Occipital lobe (tissue), 2 donors: ENCODE results near the gene VWC2L. TPM values are rescaled to one million over a fixed set of nuclear protein-coding genes. Genes with fewer than 3 reads are reported as not detected.

Experiments
- DNase-seq: peaks from one replicate; lab custom pipeline; 2025; lab: John Stamatoyannopoulos, UW
- total RNA-seq: library from RNA; depleted of rRNA; stranded (reverse); fragments of >200 nt; gene quantifications from one replicate; pipeline ENCODE4 v1.2.3, GENCODE V29; 2014

VWC2L gene
- 20.9 TPM for total RNA-seq

DNA sequence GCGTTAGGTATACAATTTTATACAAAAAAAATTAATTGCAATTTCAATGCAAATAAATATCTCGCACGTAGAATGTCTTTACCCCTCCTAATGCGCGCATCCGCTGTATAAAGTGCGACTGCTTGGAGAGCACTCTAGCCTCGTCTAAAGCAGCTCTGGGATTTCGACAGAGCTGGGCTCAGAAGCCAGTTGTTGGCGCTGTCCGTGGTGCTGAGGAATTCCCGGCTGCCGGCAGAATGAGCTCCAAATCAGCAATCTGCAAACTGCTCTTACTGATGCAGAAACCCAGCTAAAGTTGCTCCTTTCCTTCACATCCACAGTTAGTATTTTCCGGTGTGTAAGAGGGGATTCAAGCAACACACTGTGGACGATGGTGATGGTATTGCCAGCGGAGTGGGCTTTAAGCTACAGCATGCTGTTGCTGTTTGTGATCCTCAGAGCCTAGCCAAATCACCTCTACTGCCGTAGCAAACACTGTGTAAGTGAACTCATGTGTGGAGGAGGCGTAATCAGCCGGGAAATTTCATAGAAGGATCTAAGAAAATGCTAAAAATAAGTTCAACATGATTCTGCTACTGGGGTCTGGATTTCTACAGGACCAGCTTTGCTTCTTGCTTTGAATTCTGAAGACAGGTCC, at the start of gene VWC2L:
VWC2L (plus strand) TSS at position 137 of the 637 bp plus-strand sequence. CDS start 3,140 bp downstream, outside the sequence.
- peak; percentile 77 for DNase-seq

DNA sequence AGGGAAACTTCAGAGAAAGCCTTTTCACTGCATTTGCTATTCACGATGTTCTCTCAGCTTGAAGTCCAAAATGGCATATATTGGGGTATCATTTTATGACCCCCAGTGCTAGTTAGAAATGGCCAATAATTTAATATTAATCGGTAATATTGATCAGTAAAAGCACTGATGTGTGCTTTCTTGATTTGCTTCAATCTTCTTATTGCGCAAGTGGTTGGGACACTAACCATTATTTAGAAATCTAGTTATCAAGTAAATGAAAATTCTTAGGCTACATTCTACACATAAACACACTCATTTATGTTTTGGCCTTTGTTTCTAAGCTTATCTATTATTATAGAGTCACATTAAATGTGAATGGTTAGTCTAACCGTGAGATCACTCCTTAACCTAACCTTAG, 49.7 kb upstream of the VWC2L start:
- DNase-seq: no peak

DNA sequence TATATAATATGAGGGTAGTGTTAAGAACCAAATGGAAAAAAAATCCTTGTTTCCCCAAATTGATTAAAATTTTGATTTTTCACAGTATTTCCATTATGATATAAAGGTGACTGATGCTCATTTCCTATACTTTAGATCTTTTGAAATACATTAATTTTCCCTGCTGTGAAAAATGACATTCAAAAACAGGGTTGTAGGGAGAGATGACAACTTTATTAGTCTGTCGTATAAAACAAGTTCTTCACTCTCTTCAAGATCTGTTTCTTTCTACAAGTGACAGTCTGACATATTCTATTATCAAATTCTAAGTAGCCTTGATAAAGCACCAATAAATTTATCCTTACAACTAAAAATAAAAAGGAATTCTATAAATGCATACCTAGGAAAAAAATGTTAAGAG, 45.3 kb upstream of the VWC2L start:
- DNase-seq: no peak

DNA sequence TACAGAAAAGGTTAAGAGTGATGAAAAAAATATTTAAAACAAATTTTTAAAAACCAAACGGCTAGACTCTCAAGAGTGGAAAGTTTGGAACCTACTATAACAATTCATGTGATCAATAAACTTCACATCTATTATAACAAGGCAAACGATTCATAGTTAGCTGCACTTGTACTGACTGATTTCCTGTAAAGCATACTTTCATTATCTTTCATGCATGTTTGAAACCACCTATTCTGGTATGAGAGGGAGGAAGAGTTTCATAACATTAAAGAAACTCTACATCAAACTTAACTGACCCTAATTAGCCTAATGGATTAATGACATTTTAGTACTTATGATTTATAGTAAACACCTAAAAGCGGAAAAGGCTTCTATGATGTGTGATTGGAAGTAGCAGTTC, 43.7 kb upstream of the VWC2L start:
- DNase-seq: no peak

DNA sequence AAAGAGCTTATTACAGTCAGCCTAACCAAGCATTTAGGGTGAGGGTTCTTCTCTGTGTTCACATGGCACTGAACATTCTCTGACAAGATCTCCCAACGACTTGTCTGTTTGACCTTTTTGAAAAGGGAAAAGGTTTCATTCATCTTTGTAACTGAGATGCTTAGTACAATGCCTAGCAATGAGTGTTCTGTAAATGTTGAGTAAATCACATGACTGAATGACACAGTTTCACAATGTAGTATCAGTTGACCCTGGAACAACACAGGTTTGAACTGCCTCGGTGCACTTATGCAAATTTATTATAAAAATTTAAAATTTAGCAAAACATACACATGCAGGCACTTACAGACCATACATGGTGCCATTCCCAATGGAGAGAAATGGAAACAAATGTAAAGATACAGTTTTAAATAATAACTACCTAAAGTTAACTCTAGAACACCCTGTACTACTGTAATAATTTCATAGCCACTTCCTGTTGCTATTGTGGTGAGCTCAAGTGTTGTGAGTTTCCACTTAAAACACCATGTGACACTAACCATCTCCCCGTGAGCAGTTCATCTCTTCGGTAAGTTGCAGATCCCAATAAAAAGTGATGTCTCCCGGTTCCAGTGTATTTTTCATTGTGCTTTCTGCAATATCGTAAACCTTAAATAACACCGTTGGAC, 34.1 kb upstream of the VWC2L start:
- DNase-seq: no peak

DNA sequence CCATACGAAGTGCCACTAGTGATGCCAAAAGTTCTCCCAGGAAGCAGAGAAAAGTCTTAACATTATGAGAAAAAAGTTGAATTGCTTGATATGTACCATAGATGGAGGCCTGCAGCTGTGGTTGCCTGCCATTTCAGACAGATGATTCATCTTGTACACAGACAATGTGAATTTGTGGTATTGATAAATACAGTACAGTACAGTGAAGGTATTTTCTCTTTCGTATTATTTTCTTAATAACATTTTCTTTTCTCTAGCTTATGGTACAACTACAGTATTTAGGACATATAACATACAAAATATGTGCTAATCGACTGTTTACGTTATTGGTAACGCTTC, 33.6 kb upstream of the VWC2L start:
- no peak for DNase-seq

DNA sequence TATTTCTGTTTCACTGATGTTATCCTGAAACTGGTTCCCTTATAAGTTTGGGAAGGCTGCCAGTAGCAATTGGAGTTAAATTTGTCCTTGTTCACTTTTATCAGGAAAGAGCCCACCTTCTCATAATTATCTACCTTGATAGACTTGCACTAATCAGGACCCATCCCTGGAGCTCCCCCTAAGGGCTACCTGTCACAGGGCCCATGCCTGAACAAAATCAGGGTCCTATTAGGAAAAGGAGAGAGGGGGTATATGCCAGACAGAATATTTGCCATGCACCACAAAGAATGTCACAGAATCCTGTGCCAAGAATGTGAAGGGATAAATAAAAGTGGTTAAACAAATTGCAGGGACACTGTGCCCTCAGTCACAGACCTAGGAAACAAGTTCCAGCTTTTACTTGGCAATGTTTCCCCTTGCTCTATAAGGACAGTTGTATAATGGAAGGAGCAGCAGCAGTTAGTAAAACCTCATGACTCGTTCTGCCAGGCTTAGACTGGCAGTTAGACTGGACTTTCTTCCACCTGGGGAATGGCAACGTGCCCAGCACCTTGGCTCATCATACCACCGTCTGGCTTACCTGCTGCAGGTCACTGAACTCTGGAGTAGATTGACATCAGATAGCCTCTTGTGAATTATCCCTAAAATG, 32.3 kb upstream of the VWC2L start:
- DNase-seq: no peak

DNA sequence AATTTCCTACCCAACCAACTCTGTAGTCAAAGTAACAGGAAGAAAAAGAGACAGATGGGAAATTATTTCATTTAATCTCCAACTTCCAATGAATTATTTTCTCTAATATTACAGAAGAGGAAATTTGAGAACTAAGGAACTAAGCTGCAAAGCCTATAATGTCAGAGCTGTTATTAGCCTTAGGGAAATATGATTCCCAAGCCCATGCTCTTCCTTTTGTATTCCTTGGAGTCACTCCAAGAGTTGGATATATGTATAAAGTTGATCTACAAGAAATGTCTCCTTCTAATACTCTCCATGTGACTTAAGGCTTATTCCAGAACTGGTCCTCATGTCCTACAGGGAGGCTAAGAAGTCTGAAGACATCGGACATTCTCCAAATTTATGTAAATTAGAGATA, 31.6 kb upstream of the VWC2L start:
- DNase-seq: no peak

DNA sequence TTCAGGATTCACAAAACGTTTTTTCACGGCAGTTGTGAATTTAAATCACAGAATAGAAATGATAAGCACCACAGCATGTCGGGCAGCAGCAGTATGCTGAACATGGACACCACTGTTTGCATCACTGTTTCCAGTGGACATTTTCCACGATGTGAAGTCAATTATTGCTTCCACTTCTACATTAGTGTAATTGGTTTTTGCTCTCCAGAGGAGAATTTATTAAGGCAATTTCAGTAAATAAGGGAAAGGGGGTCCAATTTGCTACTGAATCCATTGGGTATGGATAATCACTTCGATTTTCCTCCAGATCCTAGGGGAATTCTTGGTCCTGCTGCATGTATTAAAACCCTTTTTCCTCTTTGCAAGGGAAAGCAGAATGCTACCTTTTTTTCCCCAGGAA, 30.2 kb upstream of the VWC2L start:
- no peak for DNase-seq

DNA sequence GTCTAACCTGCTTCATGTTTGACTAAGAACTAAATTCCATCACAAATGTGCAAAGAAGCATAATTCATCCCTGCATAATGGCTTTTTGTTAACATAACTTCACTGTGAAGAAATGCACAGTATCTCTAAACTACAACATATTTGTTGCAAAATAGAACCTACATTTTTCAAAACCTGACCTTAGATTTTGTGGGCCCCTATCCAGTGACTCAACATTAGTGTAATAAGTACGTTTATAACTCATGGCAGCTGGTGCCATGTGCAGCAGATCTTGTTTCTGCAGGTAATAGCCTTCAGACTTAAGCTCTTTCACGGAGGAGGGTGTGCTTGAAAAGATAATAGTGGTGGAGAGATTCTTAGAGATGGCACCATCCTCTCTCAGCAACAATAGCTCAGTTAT, 28.6 kb upstream of the VWC2L start:
- no peak for DNase-seq

DNA sequence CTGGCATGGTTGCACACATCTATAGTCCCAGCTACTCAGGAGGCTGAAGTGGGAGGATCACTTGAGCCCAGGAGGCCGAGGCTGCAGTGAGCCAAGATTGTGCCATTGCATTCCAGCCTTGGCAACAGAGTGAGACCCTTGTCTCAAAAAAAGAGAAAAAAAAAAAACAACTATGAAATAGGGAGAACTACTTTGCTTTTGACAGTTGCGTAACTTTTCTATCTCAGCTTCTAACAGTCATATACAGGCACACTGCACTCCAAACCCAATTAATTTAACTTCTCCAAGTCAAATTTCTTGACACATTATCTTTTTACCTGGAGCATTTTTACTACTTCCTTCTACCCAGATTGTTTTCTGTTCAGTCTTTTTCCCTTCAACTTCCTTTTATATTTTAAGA, 24.1 kb upstream of the VWC2L start:
- no peak for DNase-seq

DNA sequence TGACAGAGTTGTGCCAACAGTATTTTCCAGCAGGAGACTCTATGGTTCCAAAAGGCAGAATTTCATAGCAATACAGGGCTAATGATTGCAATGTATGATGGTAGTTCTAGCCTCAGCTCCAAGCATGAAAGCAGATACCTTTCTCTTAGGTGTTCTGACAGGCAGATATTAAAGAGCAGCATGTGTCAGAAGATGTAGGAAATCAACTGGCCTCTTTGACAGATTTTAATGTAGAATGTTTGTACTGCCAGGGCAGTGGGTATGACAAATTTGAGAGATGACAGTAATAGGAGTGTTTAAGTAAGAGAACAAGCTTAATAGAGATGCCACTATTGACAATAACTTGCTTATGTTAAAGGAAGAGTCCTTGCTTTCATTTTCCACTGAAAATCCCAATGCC, 21.5 kb upstream of the VWC2L start:
- DNase-seq: no peak

DNA sequence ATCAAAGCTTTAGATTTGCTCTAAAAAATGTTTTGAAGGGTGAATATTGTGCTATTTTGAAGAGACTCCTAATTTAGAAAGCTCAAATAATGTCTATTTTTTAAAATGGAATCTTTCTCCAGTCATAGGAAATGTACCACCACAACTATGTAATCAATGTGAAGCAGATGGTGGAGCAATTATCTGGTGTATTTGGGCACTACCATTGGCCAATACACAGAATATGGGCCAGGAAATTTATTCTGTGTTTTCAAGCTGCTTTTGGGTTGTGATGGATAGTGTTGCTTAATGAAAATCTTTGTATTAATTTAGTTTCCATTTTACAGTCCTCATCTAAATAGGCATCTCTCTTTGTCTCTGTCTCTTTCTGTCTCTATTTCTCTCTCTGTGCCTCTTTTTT, 17.1 kb upstream of the VWC2L start:
- no peak for DNase-seq

DNA sequence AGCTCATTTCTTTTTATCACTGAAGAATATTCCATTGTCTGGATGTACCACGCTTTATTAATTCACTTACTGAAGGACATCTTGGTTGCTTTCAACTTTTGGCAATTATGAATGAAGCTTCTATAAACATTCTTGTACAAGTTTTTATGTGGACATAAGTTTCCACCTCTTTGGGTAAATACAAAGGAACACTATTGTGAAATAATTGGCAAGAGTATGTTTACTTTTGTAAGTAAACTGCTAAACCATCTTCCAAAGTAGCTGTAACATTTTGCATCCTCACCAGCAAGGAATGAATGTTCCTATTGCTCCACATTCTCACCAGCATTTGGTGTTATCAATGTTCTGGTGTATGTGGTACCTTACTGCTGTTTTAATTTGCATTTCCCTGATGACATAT, 15.8 kb upstream of the VWC2L start:
- DNase-seq: no peak

DNA sequence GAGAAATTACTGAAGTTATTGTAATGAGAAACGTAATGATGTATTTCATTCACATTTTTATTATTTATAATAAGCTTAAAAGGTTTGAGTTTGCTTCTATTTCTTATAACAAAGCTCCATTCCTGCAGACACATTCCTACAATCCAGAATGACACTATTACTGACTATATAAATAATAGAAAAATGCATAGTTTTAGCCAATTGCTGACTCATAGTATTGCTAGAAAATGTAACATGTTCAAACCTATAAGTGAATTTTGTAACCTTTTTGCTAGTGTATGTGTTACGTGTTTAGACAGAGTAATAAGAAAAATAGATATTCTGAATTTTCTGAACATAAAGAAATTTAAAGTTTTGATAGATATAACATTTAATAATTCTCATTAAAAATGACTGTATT, 9.3 kb upstream of the VWC2L start:
- DNase-seq: no peak

DNA sequence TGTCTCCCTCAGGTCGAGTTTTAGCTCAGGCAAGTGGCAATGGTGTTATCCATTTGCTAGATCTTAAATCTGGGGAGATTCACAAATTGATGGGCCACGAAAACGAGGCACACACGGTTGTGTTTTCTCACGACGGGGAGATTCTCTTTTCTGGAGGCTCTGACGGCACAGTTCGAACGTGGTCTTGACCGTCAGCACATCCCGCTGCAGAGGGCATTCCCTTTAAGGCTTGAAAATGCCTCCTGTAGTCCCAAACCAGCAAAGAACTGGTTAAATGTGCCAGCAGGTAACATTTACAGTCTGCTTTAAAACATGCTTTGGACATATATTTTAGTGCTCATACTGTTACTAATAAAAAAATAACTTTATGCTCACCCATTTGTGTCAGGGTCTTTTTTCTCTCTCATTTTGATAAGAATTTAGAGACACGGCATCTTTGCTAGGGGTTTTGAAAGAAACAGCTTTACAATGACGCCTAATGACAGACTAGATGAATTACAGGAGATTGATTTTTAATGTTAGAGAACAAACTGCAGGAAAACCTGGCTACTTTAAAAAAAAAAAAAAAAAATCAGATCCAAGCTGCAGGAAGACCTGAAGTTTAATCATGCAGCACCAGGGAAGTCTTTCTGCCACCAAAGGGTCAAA, 602 bp upstream of the VWC2L start:
- peak; percentile 2 for DNase-seq

DNA sequence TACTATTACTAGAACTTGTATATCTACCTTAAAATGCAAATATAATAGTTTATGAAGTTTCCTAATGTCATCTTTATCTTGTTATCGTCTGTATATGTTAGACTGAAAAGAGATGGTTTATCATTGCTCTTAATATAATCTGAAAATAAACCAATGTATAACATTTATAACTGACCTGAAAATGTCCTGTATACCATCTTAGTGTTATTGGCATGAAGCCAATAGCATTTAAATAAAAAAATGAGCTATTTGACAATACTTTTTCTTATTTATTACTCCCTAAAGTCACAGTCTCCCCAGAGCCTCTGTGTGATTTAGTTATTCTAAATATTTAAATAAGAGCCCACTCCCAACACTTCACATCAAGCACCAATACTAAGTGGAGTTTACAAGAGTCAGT, 1.8 kb downstream of the VWC2L start:
- no peak for DNase-seq

DNA sequence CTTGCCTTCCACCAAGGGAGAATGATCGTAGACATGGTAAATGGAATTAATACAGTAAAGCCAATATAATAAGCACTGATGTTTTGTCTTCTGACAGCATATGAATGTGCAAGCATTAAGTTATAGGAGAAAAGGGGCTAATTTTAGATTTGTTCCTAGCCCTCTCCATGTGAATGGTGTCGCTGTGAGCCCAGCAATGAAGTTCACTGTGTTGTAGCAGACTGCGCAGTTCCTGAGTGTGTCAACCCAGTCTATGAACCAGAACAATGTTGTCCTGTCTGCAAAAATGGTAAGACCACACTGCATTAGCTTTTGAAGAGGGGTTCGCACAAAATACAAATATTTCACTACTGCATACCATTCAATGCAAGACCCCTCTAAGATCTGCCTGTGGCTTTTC, 25.6 kb downstream of the VWC2L start:
- DNase-seq: no peak

DNA sequence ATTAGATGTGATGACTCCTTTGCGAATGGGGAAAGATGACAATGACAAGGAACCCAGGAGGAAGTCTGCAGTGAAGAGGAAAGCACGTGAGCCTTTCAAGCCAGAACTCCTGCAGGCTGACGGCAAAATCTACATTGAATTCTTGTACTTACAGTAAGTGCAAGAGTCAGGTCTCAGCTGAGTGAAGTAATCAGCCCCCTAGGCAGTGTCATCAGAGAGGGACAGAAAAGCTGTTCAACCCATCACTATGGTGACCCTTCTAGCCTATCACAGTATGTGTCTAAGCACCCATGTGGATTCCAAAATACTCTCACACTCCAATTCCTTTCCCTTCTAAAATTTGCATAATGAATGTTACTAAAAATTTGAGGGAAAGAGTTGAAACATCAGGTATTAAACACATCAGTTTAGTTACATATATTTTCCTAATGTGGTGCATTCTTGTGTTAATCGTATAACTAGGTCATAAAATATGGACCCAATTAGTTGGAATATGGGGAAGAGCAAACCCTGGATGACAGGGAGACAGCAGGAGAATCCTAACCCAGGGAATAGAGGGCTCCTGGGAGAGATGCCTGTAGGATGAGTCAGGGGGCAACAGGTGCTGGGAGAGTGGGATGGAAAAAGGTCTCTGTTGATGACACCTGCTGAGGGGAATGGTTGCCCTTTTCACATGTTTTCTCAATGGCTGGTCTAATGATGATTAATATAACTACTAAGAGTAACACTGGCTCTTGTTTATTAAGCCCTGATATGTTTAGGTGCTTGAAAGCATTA, 39.5 kb downstream of the VWC2L start:
- no peak for DNase-seq

DNA sequence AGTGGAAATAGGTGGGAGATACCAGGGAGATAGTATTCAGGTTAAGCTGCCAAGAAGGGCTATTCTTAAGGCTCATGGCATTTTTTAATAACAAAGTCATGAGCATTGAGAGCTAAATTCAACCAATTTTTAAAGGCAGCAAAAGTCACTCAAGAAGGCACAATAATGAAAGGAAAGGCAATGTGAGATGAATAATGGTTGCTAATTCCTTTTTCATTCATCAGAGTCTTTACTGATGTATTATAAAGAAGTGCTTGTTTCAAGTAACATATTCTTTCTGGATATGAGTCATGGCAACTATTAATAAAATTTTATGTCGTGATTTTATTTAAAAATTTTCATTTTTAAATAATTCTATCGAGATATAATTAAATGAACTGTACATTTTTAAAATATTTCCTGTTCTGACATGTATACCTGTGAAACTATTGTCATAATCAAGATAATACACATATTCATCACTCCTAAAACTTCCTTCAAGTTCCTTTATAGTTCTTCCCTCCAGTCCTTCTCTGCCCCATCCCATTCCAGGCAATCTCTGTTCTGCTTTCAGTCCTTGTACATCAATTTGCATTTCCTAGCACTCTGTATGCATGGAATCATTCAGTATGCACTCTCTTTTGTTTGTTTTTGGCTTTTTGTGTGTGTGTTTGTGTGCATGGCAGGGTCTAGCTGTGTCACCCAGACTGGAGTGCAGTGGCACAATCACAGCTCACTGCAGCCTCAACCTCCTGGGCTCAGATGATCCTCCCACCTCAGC, 40.8 kb downstream of the VWC2L start:
- no peak for DNase-seq
